SK-N-SH treated with all-trans-retinoic acid at 6 μM for 48 hours (cell line): ENCODE results near the gene RNMT.

ENCODE experiments used
- ATAC-seq: fragments of 200-7000 bp; cut with Tn5 transposase; 3 replicates; pipeline ENCODE4 v1.9.1; 2020; ENCODE audit warnings: mild to moderate bottlenecking, moderate library complexity
- ARNTL ChIP-seq: fragments of 450-650 bp; formaldehyde crosslinking; IDR thresholded peaks from 2 replicates; pipeline ENCODE4 v1.5.0; 2020; ENCODE audit warnings: low read depth, mild to moderate bottlenecking, moderate library complexity, borderline replicate concordance
- BACH2 ChIP-seq: fragments of 250-450 bp; sonication (Bioruptor Pico); IDR thresholded peaks from 2 replicates; pipeline ENCODE4 v1.9.0; 2021; ENCODE audit warnings: mild to moderate bottlenecking, borderline replicate concordance
- CSDC2 ChIP-seq: fragments of 250-450 bp; sonication (Bioruptor Pico); IDR thresholded peaks from 2 replicates; pipeline ENCODE4 v1.5.0; 2020; ENCODE audit warnings: mild to moderate bottlenecking, moderate library complexity
- ESRRG ChIP-seq: fragments of 250-450 bp; sonication (Bioruptor Pico); IDR thresholded peaks from 2 replicates; pipeline ENCODE4 v1.6.1; 2021; ENCODE audit warnings: mild to moderate bottlenecking
- GLIS3 ChIP-seq: fragments of 250-450 bp; sonication (Bioruptor Pico); IDR thresholded peaks from 2 replicates; pipeline ENCODE4 v1.5.0; 2020; ENCODE audit warnings: mild to moderate bottlenecking, moderate library complexity
- ISL1 ChIP-seq: fragments of 250-450 bp; sonication (Bioruptor Pico); IDR thresholded peaks from 2 replicates; pipeline ENCODE4 v2.1.2; 2022; ENCODE audit warnings: mild to moderate bottlenecking, moderate library complexity
- OSR1 ChIP-seq: fragments of 250-450 bp; sonication (Bioruptor Pico); IDR thresholded peaks from 2 replicates; pipeline ENCODE4 v1.8.0; 2022; ENCODE audit warnings: moderate library complexity, mild to moderate bottlenecking, inconsistent platforms
- PPARA ChIP-seq: fragments of 250-450 bp; sonication (Bioruptor Pico); IDR thresholded peaks from 2 replicates; pipeline ENCODE4 v1.5.0; 2020; ENCODE audit warnings: mild to moderate bottlenecking, borderline replicate concordance
- RARB ChIP-seq: fragments of 250-450 bp; sonication (Bioruptor Pico); IDR thresholded peaks from 2 replicates; pipeline ENCODE4 v1.8.0; 2021; ENCODE audit warnings: mild to moderate bottlenecking, moderate library complexity
- SNAI2 ChIP-seq: fragments of 250-450 bp; sonication (Bioruptor Pico); IDR thresholded peaks from 2 replicates; pipeline ENCODE4 v1.5.0; 2020; ENCODE audit warnings: mild to moderate bottlenecking, moderate library complexity
- TCF4 ChIP-seq: fragments of 250-450 bp; sonication (Bioruptor Pico); IDR thresholded peaks from 2 replicates; pipeline ENCODE4 v1.8.0; 2021; ENCODE audit warnings: mild to moderate bottlenecking, moderate library complexity, borderline replicate concordance
- TOX ChIP-seq: fragments of 250-450 bp; sonication (Bioruptor Pico); IDR thresholded peaks from 2 replicates; pipeline ENCODE4 v1.8.0; 2021; ENCODE audit warnings: mild to moderate bottlenecking, moderate library complexity, borderline replicate concordance
- ZC3H10 ChIP-seq: fragments of 250-450 bp; sonication (Bioruptor Pico); IDR thresholded peaks from 2 replicates; pipeline ENCODE4 v1.5.1; 2021; ENCODE audit warnings: mild to moderate bottlenecking, moderate library complexity
- ZFP3 ChIP-seq: fragments of 250-450 bp; sonication (Bioruptor Pico); IDR thresholded peaks from 2 replicates; pipeline ENCODE4 v1.5.0; 2020; ENCODE audit warnings: mild to moderate bottlenecking, moderate library complexity
- ZFP30 ChIP-seq: fragments of 450-650 bp; formaldehyde crosslinking; IDR thresholded peaks from 2 replicates; pipeline ENCODE4 v1.5.0; 2022; ENCODE audit warnings: mild to moderate bottlenecking, moderate library complexity
- ZNF565 ChIP-seq: fragments of 450-650 bp; formaldehyde crosslinking; conservative IDR thresholded peaks from 2 replicates; pipeline ENCODE4 v1.5.0; 2020; ENCODE audit warnings: low read depth, mild to moderate bottlenecking, moderate library complexity
- ZNF70 ChIP-seq: fragments of 450-650 bp; formaldehyde crosslinking; IDR thresholded peaks from 2 replicates; pipeline ENCODE4 v1.5.0; 2020; ENCODE audit warnings: mild to moderate bottlenecking, moderate library complexity
- ZNF8 ChIP-seq: fragments of 450-650 bp; formaldehyde crosslinking; IDR thresholded peaks from 2 replicates; pipeline ENCODE4 v1.5.0; 2020; ENCODE audit warnings: mild to moderate bottlenecking, moderate library complexity
- TF ChIP-seq, protein P1 (sequence below): fragments of 250-450 bp; sonication (Bioruptor Pico); IDR thresholded peaks from 2 replicates; pipeline ENCODE4 v1.5.1; 2021; ENCODE audit warnings: mild to moderate bottlenecking, moderate library complexity
- TF ChIP-seq, protein P2 (sequence below): fragments of 250-450 bp; sonication (Bioruptor Pico); IDR thresholded peaks from 2 replicates; pipeline ENCODE4 v1.8.0; 2021; ENCODE audit warnings: low read depth, mild to moderate bottlenecking, moderate library complexity, borderline replicate concordance
- TF ChIP-seq, protein P3 (sequence below): fragments of 250-450 bp; sonication (Bioruptor Pico); IDR thresholded peaks from 2 replicates; pipeline ENCODE4 v1.5.1; 2020; ENCODE audit warnings: low read depth, mild to moderate bottlenecking, moderate library complexity
- TF ChIP-seq, protein P4 (sequence below): fragments of 250-450 bp; sonication (Bioruptor Pico); IDR thresholded peaks from 2 replicates; pipeline ENCODE4 v1.8.0; 2020; ENCODE audit warnings: mild to moderate bottlenecking, moderate library complexity, borderline replicate concordance

Gene RNMT

DNA sequence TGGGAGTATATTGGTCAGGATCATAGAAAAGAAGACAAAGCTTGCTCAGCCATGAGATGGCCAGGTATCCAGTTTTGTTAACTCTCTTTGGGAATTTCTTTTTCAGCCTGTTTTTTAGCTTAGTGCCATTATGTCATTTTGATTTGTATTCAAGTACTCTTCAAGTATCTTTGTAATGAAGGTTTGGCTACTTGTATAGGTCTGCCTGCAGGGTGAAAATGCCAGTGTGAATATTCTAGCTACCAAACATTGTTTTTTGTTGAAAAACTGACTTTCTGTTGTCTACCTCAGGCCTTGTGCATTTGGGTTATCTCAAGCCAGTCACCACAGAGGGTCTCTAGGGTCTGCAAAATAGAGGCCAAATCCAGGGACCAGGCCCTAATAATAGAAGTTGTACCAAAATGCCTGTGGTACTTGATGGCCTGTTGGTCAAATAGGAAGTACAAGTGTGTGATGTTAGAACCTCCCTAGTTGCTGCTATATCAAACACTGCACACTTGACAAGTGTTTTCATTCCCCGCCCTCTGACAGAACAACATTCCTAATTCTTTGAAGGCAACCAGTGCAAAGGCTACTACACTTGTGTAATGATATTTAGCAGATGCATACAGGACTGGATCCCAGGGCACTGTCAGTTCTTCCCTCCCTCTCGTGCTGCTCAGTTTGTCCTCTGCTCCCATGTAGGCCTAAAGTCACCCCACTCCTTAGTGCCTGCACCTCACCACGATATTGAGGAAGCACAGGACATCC lies 36.4 kb downstream of the RNMT start:
- no peak for TF ChIP-seq BACH2
- no peak for TF ChIP-seq RARB (CRISPR knock-in tag)
- TF ChIP-seq, protein P1, sequence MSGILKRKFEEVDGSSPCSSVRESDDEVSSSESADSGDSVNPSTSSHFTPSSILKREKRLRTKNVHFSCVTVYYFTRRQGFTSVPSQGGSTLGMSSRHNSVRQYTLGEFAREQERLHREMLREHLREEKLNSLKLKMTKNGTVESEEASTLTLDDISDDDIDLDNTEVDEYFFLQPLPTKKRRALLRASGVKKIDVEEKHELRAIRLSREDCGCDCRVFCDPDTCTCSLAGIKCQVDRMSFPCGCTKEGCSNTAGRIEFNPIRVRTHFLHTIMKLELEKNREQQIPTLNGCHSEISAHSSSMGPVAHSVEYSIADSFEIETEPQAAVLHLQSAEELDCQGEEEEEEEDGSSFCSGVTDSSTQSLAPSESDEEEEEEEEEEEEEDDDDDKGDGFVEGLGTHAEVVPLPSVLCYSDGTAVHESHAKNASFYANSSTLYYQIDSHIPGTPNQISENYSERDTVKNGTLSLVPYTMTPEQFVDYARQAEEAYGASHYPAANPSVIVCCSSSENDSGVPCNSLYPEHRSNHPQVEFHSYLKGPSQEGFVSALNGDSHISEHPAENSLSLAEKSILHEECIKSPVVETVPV: no peak
- TF ChIP-seq ESRRG (CRISPR knock-in tag): no peak
- TF ChIP-seq ZFP30: no peak
- no peak for TF ChIP-seq ARNTL
- TF ChIP-seq PPARA (CRISPR knock-in tag): no peak
- no peak for TF ChIP-seq ZFP3 (CRISPR knock-in tag)
- TF ChIP-seq CSDC2 (CRISPR knock-in tag): no peak
- TF ChIP-seq, protein P2, sequence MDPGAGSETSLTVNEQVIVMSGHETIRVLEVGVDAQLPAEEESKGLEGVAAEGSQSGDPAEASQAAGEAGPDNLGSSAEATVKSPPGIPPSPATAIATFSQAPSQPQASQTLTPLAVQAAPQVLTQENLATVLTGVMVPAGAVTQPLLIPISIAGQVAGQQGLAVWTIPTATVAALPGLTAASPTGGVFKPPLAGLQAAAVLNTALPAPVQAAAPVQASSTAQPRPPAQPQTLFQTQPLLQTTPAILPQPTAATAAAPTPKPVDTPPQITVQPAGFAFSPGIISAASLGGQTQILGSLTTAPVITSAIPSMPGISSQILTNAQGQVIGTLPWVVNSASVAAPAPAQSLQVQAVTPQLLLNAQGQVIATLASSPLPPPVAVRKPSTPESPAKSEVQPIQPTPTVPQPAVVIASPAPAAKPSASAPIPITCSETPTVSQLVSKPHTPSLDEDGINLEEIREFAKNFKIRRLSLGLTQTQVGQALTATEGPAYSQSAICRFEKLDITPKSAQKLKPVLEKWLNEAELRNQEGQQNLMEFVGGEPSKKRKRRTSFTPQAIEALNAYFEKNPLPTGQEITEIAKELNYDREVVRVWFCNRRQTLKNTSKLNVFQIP (CRISPR knock-in tag): no peak
- no peak for TF ChIP-seq ZNF70 (CRISPR knock-in tag)
- no peak for TF ChIP-seq ZNF565
- no peak for TF ChIP-seq TCF4 (CRISPR knock-in tag)
- no peak for TF ChIP-seq GLIS3
- TF ChIP-seq, protein P3, sequence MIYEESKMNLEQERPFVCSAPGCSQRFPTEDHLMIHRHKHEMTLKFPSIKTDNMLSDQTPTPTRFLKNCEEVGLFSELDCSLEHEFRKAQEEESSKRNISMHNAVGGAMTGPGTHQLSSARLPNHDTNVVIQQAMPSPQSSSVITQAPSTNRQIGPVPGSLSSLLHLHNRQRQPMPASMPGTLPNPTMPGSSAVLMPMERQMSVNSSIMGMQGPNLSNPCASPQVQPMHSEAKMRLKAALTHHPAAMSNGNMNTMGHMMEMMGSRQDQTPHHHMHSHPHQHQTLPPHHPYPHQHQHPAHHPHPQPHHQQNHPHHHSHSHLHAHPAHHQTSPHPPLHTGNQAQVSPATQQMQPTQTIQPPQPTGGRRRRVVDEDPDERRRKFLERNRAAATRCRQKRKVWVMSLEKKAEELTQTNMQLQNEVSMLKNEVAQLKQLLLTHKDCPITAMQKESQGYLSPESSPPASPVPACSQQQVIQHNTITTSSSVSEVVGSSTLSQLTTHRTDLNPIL (CRISPR knock-in tag): no peak
- TF ChIP-seq, protein P4, sequence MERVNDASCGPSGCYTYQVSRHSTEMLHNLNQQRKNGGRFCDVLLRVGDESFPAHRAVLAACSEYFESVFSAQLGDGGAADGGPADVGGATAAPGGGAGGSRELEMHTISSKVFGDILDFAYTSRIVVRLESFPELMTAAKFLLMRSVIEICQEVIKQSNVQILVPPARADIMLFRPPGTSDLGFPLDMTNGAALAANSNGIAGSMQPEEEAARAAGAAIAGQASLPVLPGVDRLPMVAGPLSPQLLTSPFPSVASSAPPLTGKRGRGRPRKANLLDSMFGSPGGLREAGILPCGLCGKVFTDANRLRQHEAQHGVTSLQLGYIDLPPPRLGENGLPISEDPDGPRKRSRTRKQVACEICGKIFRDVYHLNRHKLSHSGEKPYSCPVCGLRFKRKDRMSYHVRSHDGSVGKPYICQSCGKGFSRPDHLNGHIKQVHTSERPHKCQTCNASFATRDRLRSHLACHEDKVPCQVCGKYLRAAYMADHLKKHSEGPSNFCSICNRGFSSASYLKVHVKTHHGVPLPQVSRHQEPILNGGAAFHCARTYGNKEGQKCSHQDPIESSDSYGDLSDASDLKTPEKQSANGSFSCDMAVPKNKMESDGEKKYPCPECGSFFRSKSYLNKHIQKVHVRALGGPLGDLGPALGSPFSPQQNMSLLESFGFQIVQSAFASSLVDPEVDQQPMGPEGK (CRISPR knock-in tag): no peak
- no peak for TF ChIP-seq TOX (CRISPR knock-in tag)
- TF ChIP-seq ISL1 (CRISPR knock-in tag): no peak
- no peak for TF ChIP-seq ZNF8 (CRISPR knock-in tag)
- TF ChIP-seq ZC3H10: no peak
- no peak for ATAC-seq

DNA sequence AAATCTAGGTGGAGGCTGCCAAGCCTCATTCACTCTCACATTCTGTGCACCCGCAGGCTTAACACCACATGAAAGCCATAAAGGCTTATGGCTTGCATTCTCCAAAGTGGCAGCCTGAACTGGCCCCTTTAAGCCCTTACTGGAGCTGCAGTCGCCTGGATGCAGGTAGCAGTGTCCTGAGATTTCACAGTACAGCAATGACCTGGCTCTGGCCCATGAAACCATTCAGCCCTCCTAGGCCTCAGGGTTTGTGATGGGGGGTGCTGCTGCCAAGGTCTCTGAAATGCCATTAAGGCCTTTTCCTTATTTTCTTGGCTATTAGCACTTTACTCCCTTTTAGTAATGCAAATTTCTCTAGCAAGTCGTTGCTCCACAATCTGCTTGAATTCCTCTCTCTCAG lies 48.6 kb downstream of the RNMT start:
- TF ChIP-seq ZFP3 (CRISPR knock-in tag) (no peak), ESRRG (CRISPR knock-in tag) (no peak), RARB (CRISPR knock-in tag) (no peak), BACH2 (no peak), OSR1 (CRISPR knock-in tag) (no peak), SNAI2 (CRISPR knock-in tag) (no peak), ZFP30 (no peak), ZNF8 (CRISPR knock-in tag) (no peak), PPARA (CRISPR knock-in tag) (no peak), TCF4 (CRISPR knock-in tag) (no peak), ZNF565 (no peak)
- TF ChIP-seq, protein P1: no peak
- TF ChIP-seq, protein P4 (CRISPR knock-in tag): no peak
- ATAC-seq: no peak
